Naive thymus-derived CD8-positive, alpha-beta T cell (primary cell): Measurements from ENCODE around the gene CC2D1A. TPM values are rescaled to one million over a fixed set of nuclear protein-coding genes. Genes with fewer than 3 reads are reported as not detected.

Experiments used
- ATAC-seq, 2 donors: fragments of 150-1000 bp; cut with Tn5 transposase in 1 of 2; sonication (Bioruptor Pico), chemical (Tn5 transposase) in 1 of 2; 1 replicate in 1 of 2; 2 replicates in 1 of 2; pipeline ENCODE4 v1.10.0; 2021; ENCODE audit warnings: mild to moderate bottlenecking in 2 of 2, moderate library complexity in 2 of 2
- POLR2A ChIA-PET: fragments of 350-600 bp; sonication (Branson Sonifier 250); formaldehyde crosslinking; loops from one replicate; lab custom pipeline; 2021; ENCODE audit warnings: antibody characterized with exemption; lab: Charles Lee
- DNase-seq, 10 donors: peaks; one replicate each; pipeline versions ENCODE4 v3.0.0 to v3.0.0-alpha.2; 2020 to 2022
- H3K27ac Mint-ChIP-seq, 10 donors: one replicate each; pipeline ENCODE4 v1.8.0; 2020 to 2022; ENCODE audit warnings: mild to moderate bottlenecking in 10 of 10, mixed read lengths in 10 of 10, moderate library complexity in 4 of 10, inconsistent platforms in 1 of 10
- H3K27me3 Mint-ChIP-seq, 5 donors: one replicate each; pipeline ENCODE4 v1.8.0; 2021 to 2022; ENCODE audit warnings: mixed read lengths in 5 of 5
- H3K36me3 Mint-ChIP-seq, 3 donors: one replicate each; pipeline ENCODE4 v1.8.0; 2020 to 2022; ENCODE audit warnings: mixed read lengths in 3 of 3, mild to moderate bottlenecking in 2 of 3, inconsistent platforms in 1 of 3
- H3K4me1 Mint-ChIP-seq, 4 donors: one replicate each; pipeline ENCODE4 v1.8.0; 2021 to 2022; ENCODE audit warnings: mixed read lengths in 4 of 4
- H3K4me3 Mint-ChIP-seq, 10 donors: one replicate each; pipeline ENCODE4 v1.8.0; 2020 to 2022; ENCODE audit warnings: mild to moderate bottlenecking in 10 of 10, mixed read lengths in 10 of 10, moderate library complexity in 6 of 10, inconsistent platforms in 1 of 10
- H3K9me3 Mint-ChIP-seq, 9 donors: one replicate each; pipeline ENCODE4 v1.8.0; 2020 to 2022; ENCODE audit warnings: mixed read lengths in 9 of 9, mild to moderate bottlenecking in 3 of 9, inconsistent platforms in 1 of 9, moderate library complexity in 1 of 9
- polyA plus RNA-seq, 3 donors: library from polyadenylated mRNA; unstranded; fragments of 300-500 nt; fragmentation: Illumina TruSeq; gene quantifications; one replicate each; pipeline ENCODE4 v1.2.3, GENCODE V29; 2021
- total RNA-seq, 8 experiments: library from RNA in 2 of 8; stranded (reverse) in 2 of 8; gene quantifications; one replicate each; pipeline ENCODE4 v1.2.3 and lab custom pipeline; 2021 to 2026

CC2D1A gene
- total and polyA plus RNA-seq, 5 experiments from 2014 or later, result 4.3 to 30.7 (median 10.5) TPM

DNA sequence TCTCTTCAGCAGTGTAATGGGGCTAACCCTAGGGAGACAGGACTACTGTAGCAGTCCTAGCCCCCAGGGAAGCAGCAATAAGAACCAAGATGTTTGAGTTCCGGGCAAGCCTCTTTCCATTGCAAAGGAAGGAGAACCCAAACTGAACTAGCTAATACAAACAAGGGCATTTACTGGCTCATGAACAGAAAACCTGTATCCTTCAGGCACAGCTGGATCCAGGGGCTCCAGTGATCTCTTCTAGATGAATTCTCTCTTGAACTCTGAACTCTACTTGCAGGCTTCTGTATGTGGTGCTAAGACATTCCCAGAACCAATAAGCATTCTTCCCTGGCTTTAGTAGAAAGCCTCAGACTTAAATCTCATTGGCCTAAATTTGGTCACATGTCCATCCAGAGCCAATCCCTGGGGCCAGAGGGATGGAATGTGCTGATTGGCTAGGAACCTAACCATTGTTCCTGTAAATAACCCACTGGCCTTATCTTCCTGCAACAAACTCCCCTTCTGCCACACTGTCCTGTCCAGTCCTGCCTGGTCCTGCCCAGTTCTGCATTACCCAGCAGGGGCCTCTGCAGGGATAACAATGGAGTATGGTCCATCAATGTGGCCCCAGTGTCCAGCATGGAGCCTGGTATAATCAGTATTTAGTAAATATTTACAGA, 36.2 kb downstream of the CC2D1A start:
- ATAC-seq (no peak), DNase-seq (no peak)
- Mint-ChIP-seq H3K36me3 (no peaks in the 10 kb centered on the region), H3K4me3 (no peak overlapping the region), H3K27ac (no peak overlapping the region), H3K4me1 (peaks cover 0 to 3% (median 0%) of the 10 kb centered on the region in 4 donors), H3K9me3 (no peaks in the 10 kb centered on the region), H3K27me3 (peaks cover 0 to 13% (median 3%) of the 10 kb centered on the region in 5 donors)
- POLR2A ChIA-PET, result no interaction called here

- DNase-seq (no peak), ATAC-seq (no peak)
- H3K27me3 Mint-ChIP-seq, result no peaks in the 10 kb centered on the region
- H3K36me3 Mint-ChIP-seq, result no peaks in the 10 kb centered on the region
- H3K4me1 Mint-ChIP-seq, result no peaks in the 10 kb centered on the region
- no peak overlapping the region for H3K4me3 Mint-ChIP-seq
- no peaks in the 10 kb centered on the region for H3K9me3 Mint-ChIP-seq
- POLR2A ChIA-PET, result no interaction called here
- H3K27ac Mint-ChIP-seq, result no peak overlapping the region
Measured at GRCh38 chr19:13946414-13946813, 40.4 kb downstream of the CC2D1A start.

- Mint-ChIP-seq H3K27ac (no peak overlapping the region), H3K4me1 (peaks cover 7 to 26% (median 23%) of the 10 kb centered on the region in 4 donors), H3K36me3 (peaks cover 0 to 18% (median 0%) of the 10 kb centered on the region in 3 donors), H3K27me3 (no peaks in the 10 kb centered on the region), H3K4me3 (no peak overlapping the region), H3K9me3 (no peaks in the 10 kb centered on the region)
- POLR2A ChIA-PET, result interaction anchor here (0.7 to 5.3 kb wide), 7 partner anchors 9 to 140 kb away, joined by 3 to 65 read pairs (median 8); partner anchors contain the start of gene IL27RA
- no peak for DNase-seq
- ATAC-seq, result no peak
Measured at GRCh38 chr19:13951043-13951442, 45.0 kb downstream of the CC2D1A start.

DNA sequence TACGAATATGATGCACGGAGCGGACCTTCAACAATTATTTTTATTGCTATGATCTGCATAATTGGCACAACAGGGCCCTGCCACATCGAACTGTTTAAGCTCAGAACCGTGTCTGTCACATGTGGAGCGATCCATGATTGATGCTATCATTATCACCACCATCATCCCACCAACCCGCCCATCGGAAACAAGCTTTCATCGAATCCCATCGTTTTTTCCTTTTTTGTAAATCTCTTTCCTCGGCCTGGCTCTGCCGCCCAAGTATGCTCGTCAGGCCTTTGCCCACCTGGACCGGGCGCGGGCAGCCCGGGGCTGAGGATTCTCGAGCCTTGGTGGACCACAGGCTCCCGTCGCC, 45.8 kb downstream of the CC2D1A start:
- H3K27ac Mint-ChIP-seq, result peak overlapping the region; percentile 88 to 98 (median 96)
- H3K4me3 Mint-ChIP-seq, result peak overlapping the region; percentile 88 to 99 (median 93)
- H3K4me1 Mint-ChIP-seq, result peaks cover 7 to 26% (median 23%) of the 10 kb centered on the region in 4 donors
- no peaks in the 10 kb centered on the region for H3K9me3 Mint-ChIP-seq
- POLR2A ChIA-PET, result interaction anchor here (0.5 to 5.3 kb wide), 16 partner anchors 9 to 140 kb away, joined by 3 to 65 read pairs (median 4); partner anchors contain the start of genes IL27RA and RFX1
- no peak for DNase-seq
- no peaks in the 10 kb centered on the region for H3K27me3 Mint-ChIP-seq
- peak; percentile 10 to 18 for ATAC-seq
- H3K36me3 Mint-ChIP-seq, result peaks cover 0 to 22% (median 0%) of the 10 kb centered on the region in 3 donors

DNA sequence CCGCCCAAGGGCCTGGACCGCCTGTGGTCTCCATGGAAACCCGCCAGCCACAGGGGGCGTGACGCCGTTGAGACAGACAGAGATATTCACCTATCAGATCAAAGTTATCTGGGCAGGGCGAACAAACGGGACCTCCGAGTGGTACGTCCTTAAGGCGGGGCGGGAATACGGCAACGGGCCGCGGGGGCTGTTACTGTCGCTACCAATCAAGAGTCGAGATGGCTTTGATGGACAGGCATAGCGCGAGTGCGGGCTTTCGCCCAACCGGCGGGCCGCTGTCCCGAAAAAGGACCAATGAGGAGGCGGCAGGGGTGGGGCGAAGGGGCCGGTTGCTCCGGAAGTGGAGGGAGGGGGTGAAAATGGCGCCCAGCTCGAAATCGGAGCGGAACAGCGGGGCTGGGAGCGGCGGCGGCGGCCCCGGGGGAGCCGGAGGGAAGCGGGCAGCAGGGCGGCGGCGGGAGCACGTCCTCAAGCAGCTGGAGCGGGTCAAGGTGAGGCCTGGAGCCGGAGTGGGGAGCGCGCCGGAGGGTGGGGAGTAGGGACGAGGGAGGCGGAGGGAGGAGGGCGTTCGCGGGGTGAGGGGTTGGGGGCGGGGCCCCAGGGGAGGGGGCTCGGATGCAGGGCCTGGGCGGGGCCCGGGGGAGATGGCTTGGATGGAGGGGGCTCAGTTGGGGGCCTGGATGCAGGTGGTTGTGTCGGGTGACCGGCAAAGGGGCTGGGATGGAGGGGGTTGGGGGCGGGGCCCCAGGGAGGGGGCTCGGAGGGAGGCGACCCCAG, 46.3 kb downstream of the CC2D1A start, which contains the start of gene DCAF15:
Gene DCAF15 (plus strand): TSS at position 356 of the 777 bp plus-strand sequence. CDS start 4 bp downstream, at position 360.
- DNase-seq (peak; percentile 93 to 100 (median 99)), ATAC-seq (peak; percentile 96 to 97)
- Mint-ChIP-seq H3K9me3 (no peaks in the 10 kb centered on the region), H3K27ac (peak within 1 kb of the TSS; percentile 88 to 98 (median 96)), H3K27me3 (no peaks in the 10 kb centered on the region), H3K36me3 (peaks cover 0 to 28% (median 2%) of the 10 kb centered on the region in 3 donors), H3K4me1 (peaks cover 7 to 28% (median 25%) of the 10 kb centered on the region in 4 donors), H3K4me3 (peak within 1 kb of the TSS; percentile 88 to 99 (median 93))
- POLR2A ChIA-PET, result interaction anchor here (0.5 to 5.3 kb wide), 22 partner anchors 8 to 569 kb away, joined by 3 to 65 read pairs (median 4); partner anchors contain the start of genes IL27RA, MISP3 and RFX1

DNA sequence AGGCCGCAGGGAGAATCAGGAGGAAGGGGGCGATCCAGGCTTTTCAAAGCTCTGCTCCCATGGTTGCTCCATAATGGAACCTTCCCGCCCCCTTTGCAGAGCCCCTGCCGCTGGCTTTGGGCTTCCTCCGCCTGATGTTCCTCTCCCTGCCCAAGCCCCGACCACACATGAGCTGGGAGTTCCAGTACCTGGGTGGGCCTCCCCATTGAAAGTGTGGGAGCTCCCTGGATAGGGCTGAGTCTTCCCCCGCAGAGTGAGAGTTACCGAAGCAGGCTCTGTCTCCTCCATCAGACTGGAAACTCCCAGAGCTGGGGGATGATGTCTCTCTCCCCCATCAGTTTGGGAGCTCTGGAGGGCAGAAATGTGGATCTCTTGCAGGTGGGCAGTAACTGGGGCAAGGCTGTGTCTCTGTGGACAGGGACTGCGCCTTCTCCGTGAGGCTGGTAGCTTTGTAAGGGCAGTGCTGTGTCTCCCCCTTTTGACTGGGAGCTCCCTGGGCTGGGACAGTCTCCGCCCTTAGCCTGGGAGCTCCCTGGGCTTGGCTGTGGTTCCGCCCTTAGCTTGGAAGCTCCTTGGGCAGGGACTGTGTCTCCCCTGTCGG, 47.0 kb downstream of the CC2D1A start:
- POLR2A ChIA-PET, result interaction anchor here (0.5 to 5.3 kb wide), 19 partner anchors 9 to 569 kb away, joined by 3 to 65 read pairs (median 4); partner anchors contain the start of genes IL27RA, MISP3 and RFX1
- Mint-ChIP-seq H3K27ac (peak overlapping the region; percentile 53 to 97 (median 88)), H3K9me3 (no peaks in the 10 kb centered on the region), H3K4me1 (peaks cover 7 to 28% (median 25%) of the 10 kb centered on the region in 4 donors), H3K4me3 (peak overlapping the region; percentile 74 to 99 (median 88)), H3K36me3 (peaks cover 0 to 33% (median 2%) of the 10 kb centered on the region in 3 donors), H3K27me3 (no peaks in the 10 kb centered on the region)
- DNase-seq, result peak in 1 of 10 donors; percentile 18
- no peak for ATAC-seq

- Mint-ChIP-seq H3K27me3 (no peaks in the 10 kb centered on the region), H3K4me3 (peak overlapping the region; percentile 36 to 99 (median 88)), H3K36me3 (peaks cover 0 to 38% (median 2%) of the 10 kb centered on the region in 3 donors), H3K9me3 (no peaks in the 10 kb centered on the region), H3K4me1 (peaks cover 8 to 36% (median 25%) of the 10 kb centered on the region in 4 donors), H3K27ac (peak overlapping the region in 6 of 10 donors; percentile 29 to 81 (median 58))
- DNase-seq (no peak), ATAC-seq (no peak)
- POLR2A ChIA-PET, result interaction anchor here (2.9 to 5.3 kb wide), 5 partner anchors 24 to 77 kb away, joined by 18 to 65 read pairs (median 38); partner anchors contain the start of genes IL27RA and RFX1
Measured at GRCh38 chr19:13954185-13954584, 48.2 kb downstream of the CC2D1A start.

- peaks cover 8 to 41% (median 25%) of the 10 kb centered on the region in 4 donors for H3K4me1 Mint-ChIP-seq
- DNase-seq, result no peak
- POLR2A ChIA-PET, result interaction anchor here (0.9 to 5.3 kb wide), 4 partner anchors 47 to 119 kb away, joined by 4 to 65 read pairs (median 11); partner anchors contain the start of genes IL27RA and RFX1
- H3K9me3 Mint-ChIP-seq, result no peaks in the 10 kb centered on the region
- no peaks in the 10 kb centered on the region for H3K27me3 Mint-ChIP-seq
- H3K4me3 Mint-ChIP-seq, result no peak overlapping the region
- no peak for ATAC-seq
- H3K27ac Mint-ChIP-seq, result no peak overlapping the region
- H3K36me3 Mint-ChIP-seq, result peaks cover 0 to 49% (median 3%) of the 10 kb centered on the region in 3 donors
Measured at GRCh38 chr19:13955662-13956364, 49.8 kb downstream of the CC2D1A start.

- Mint-ChIP-seq H3K27ac (no peak overlapping the region), H3K4me1 (peaks cover 8 to 41% (median 25%) of the 10 kb centered on the region in 4 donors), H3K9me3 (no peaks in the 10 kb centered on the region), H3K27me3 (no peaks in the 10 kb centered on the region), H3K4me3 (no peak overlapping the region), H3K36me3 (peaks cover 0 to 51% (median 4%) of the 10 kb centered on the region in 3 donors)
- POLR2A ChIA-PET, result interaction anchor here (1.2 to 5.3 kb wide), 3 partner anchors 75 to 118 kb away, joined by 3 to 65 read pairs (median 4); partner anchors contain the start of gene IL27RA
- ATAC-seq (no peak), DNase-seq (no peak)
Measured at GRCh38 chr19:13956365-13956744, 50.4 kb downstream of the CC2D1A start.

DNA sequence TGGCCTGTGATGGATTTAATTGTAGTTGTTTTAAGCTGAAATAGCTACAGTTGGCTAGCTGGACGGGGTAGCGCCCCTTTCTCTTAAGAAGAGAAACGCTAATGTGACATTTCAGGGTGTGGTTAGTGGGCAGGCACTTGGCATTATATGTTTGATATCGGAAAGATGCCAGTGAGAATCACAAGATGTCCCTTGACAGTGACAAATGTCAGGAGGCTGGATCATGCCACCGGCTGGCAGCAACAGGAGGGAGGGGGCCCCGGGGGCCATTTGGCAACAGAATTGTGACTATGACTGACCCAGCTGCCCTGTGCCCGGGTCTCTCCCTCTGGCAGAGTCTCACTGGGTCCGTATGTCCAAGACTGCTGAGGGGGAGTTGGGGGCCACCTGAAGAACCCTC, 51.0 kb downstream of the CC2D1A start:
- Mint-ChIP-seq H3K4me3 (no peak overlapping the region), H3K36me3 (peaks cover 0 to 55% (median 6%) of the 10 kb centered on the region in 3 donors), H3K4me1 (peaks cover 4 to 35% (median 20%) of the 10 kb centered on the region in 4 donors), H3K27me3 (no peaks in the 10 kb centered on the region), H3K9me3 (no peaks in the 10 kb centered on the region), H3K27ac (peak overlapping the region in 2 of 10 donors; percentile 72 to 80)
- DNase-seq (no peak), ATAC-seq (no peak)
- POLR2A ChIA-PET, result interaction anchor here (1.2 kb wide), 1 partner anchor 76 kb away, joined by 3 read pairs; no protein-coding TSS in a partner anchor

DNA sequence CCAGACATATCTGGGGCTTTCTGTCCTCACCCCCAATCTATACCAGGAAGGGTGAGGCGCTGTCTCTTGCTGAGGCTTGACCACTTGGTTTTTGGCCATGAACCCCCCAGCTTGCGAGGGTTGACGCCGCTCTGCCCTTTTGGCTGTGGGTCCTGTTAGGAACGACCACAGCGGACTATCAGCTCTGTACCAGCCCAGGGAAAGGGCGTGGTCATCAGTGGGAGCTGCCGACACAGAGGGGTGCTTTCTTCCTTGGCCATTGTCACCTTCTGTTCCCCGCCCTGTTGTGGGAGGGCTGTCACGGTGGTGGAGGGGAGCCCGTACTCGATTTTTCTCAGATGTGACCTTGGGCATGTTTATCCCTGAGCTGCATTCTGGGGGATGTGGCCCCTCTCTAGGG, 52.0 kb downstream of the CC2D1A start:
- DNase-seq (no peak), ATAC-seq (no peak)
- Mint-ChIP-seq H3K9me3 (no peaks in the 10 kb centered on the region), H3K27ac (peak overlapping the region in 5 of 10 donors; percentile 10 to 45 (median 29)), H3K27me3 (no peaks in the 10 kb centered on the region), H3K4me3 (peak overlapping the region in 1 of 10 donors; percentile 45), H3K36me3 (peaks cover 0 to 55% (median 6%) of the 10 kb centered on the region in 3 donors), H3K4me1 (peaks cover 4 to 30% (median 15%) of the 10 kb centered on the region in 4 donors)
- POLR2A ChIA-PET, result interaction anchor here (1.0 to 1.6 kb wide), 2 partner anchors 9 to 48 kb away, joined by 3 to 4 read pairs; partner anchors contain the start of gene RFX1
